Endometrial microvascular endothelial cells (primary cell): ENCODE data around the gene FAF1. TPM values are rescaled to one million over a fixed set of nuclear protein-coding genes. Genes with fewer than 3 reads are reported as not detected.
"Not testable (repeated sequence)": the region's sequence is repeated elsewhere in the genome, so short reads cannot be mapped to it uniquely, and the experiment has no call there.

ENCODE experiments used
- in situ Hi-C: cut with HindIII; loops from 2 replicates; pipeline ENCODE4 v1.10.0; 2017; ENCODE audit warnings: low sequenced_read_pairs, low pct_unique_long_range_greater_than_20kb; ENCODE audit errors: inconsistent ontology term
- total RNA-seq: library from RNA; depleted of rRNA; stranded (reverse); fragments of >200 nt; gene quantifications from one replicate; pipeline ENCODE4 v1.2.3, GENCODE V29; 2015; ENCODE audit errors: inconsistent ontology term

The FAF1 gene
- total RNA-seq, 1 donor from 2014 or later: 72.0 TPM

GRCh38 chr1:50747394-50747793, 212.7 kb downstream of the FAF1 start:
- in situ Hi-C loops: no loop called here

GRCh38 chr1:50742523-50742922, 217.5 kb downstream of the FAF1 start:
- in situ Hi-C loops: no loop called here

GRCh38 chr1:50739125-50739524, 220.9 kb downstream of the FAF1 start:
- in situ Hi-C loops: no loop called here

- in situ Hi-C loops: no loop called here
Measured at GRCh38 chr1:50735443-50735842, 224.6 kb downstream of the FAF1 start.

- in situ Hi-C loops: not testable (repeated sequence)
Measured at GRCh38 chr1:50727578-50727977, 232.5 kb downstream of the FAF1 start.

GRCh38 chr1:50724626-50725286, 235.3 kb downstream of the FAF1 start:
- in situ Hi-C loops: no loop called here

GRCh38 chr1:50720457-50721053, 239.5 kb downstream of the FAF1 start:
- in situ Hi-C loops: no loop called here

GRCh38 chr1:50719126-50719525, 240.9 kb downstream of the FAF1 start:
- in situ Hi-C loops: no loop called here

GRCh38 chr1:50717327-50717726, 242.7 kb downstream of the FAF1 start:
- in situ Hi-C loops: no loop called here

GRCh38 chr1:50716455-50716854, 243.6 kb downstream of the FAF1 start:
- in situ Hi-C loops: not testable (repeated sequence)

GRCh38 chr1:50710099-50710498, 250.0 kb downstream of the FAF1 start:
- in situ Hi-C loops: no loop called here

- in situ Hi-C loops: no loop called here
Measured at GRCh38 chr1:50707824-50708223, 252.2 kb downstream of the FAF1 start.

GRCh38 chr1:50705699-50706098, 254.4 kb downstream of the FAF1 start:
- in situ Hi-C loops: no loop called here

- in situ Hi-C loops: no loop called here
Measured at GRCh38 chr1:50705041-50705440, 255.0 kb downstream of the FAF1 start.

- in situ Hi-C loops: no loop called here
Measured at GRCh38 chr1:50704126-50704525, 255.9 kb downstream of the FAF1 start.

- in situ Hi-C loops: no loop called here
Measured at GRCh38 chr1:50703240-50703639, 256.8 kb downstream of the FAF1 start.

- in situ Hi-C loops: no loop called here
Measured at GRCh38 chr1:50702395-50702794, 257.7 kb downstream of the FAF1 start.

- in situ Hi-C loops: no loop called here
Measured at GRCh38 chr1:50701706-50702317, 258.3 kb downstream of the FAF1 start.

GRCh38 chr1:50700621-50701020, 259.4 kb downstream of the FAF1 start:
- in situ Hi-C loops: no loop called here

- in situ Hi-C loops: no loop called here
Measured at GRCh38 chr1:50700214-50700613, 259.9 kb downstream of the FAF1 start.
